Hippocampal formation (tissue), 2 donors: ENCODE measurements around the gene AP1S1.
"Not testable (repeated sequence)": the region's sequence is repeated elsewhere in the genome, so short reads cannot be mapped to it uniquely, and the experiment has no call there.

ENCODE experiments used
- DNase-seq, 2 donors: peaks; one replicate each; lab custom pipeline; 2025; lab: John Stamatoyannopoulos, UW

AP1S1 gene

GRCh38 chr7:101153969-101154692, at the start of gene AP1S1:
Gene AP1S1, plus strand, starts transcription at chr7:101154476. Its CDS starts 39 bp downstream, at chr7:101154515.
- DNase-seq = peak; percentile 85 to 89

DNA sequence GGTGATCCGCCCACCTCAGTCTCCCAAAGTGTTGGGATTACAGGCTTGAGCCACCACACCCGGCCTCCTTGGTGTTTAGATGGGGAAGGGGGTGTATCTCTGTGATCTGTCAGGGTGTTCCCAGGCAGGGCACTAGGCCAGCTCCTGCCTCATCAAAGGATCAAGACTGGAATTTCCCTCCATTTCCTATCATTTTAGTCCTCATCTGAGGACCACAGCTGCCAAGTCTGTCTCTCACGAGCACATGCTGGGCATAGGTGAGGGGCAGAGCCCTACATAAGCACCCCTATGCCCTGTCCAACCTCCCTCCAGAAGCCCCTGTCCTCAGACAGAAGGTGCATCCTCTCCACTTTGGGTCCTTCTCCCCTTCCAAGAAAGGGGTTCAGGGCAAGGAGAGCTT, 49.5 kb upstream of the AP1S1 start:
- DNase-seq = no peak

DNA sequence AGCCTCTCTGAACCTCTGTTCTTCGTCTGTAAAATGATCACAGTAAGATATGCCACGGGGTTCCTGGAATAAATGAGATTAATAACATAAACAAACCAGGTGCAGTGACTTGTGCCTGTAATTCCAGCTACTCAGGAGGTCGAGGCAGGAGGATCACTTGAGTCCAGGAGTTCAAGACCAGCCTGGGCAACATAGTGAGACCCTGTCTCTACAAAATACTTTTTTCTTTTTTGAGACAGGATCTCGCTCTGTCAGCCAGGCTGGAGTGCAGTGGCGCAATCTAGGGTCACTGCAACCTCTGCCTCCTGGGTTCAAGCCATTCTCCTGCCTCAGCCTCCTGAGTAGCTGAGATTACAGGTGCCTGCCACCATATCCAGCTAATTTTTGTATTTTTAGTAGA, 49.0 kb upstream of the AP1S1 start:
- not testable (repeated sequence) for DNase-seq

DNA sequence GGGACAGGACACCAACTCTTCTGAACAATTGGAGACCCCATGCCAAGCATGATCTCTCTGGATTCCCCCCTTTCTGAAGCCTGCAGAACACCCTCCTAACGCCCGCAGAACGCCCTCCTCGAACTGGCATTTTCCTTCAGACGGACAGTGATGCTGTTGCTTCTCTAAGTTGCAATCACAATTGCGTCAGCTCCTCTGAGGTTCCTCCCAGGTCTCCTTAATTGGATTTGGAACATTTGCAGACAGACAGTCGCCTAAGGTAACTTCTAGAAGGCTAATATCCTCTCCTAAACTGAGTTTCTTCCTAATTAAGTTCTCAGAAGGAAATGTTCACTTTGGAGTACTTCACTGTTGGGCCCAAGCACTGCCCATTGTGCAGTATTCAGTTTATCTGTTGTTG, 47.9 kb upstream of the AP1S1 start:
- DNase-seq = no peak

GRCh38 chr7:101108330-101108857, 45.9 kb upstream of the AP1S1 start:
- peak in 1 of 2 donors; percentile 10 for DNase-seq

GRCh38 chr7:101108961-101109360, 45.3 kb upstream of the AP1S1 start:
- no peak for DNase-seq

DNA sequence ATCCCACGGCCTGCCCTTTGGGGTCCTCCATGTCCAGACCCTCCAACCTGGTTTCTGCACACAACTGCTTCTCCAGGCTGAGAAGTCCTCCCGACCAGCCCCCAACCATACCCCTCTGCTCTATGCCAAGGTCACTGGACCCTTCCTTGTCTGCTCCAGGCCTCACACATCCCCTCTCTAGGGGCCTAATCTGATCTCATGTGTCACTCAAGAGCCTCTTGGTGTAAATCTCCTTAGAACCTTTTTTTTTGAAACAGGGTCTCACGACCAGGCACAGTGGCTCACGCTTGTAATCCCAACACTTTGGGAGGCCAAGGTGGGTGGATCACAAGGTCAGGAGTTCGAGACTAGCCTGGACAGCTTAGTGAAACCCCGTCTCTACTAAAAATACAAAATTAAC, 44.9 kb upstream of the AP1S1 start:
- DNase-seq = no peak

GRCh38 chr7:101111261-101111660, 43.0 kb upstream of the AP1S1 start:
- DNase-seq = no peak

DNA sequence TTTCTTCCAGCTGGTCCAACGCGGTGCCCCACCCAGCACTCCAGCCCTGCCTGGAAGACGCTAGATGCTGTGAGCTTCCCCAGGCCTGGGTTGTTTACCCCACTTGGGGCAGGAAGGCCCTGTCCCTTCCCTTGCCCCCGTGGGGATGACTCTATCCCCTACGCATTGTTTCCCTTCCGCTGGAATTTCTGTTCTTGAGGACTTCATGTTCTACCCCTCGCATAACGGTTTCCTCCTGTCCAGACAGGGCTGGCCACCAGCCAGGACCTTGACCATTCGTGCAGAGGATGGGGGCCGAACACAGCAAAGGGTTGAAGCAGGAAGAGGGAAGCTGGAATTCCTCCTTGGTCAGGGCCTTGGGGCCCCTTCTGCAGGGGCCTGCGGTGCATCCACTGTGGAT, 42.0 kb upstream of the AP1S1 start:
- DNase-seq = no peak

- not testable (repeated sequence) for DNase-seq
Observed at GRCh38 chr7:101113140-101113539, 41.1 kb upstream of the AP1S1 start.

DNA sequence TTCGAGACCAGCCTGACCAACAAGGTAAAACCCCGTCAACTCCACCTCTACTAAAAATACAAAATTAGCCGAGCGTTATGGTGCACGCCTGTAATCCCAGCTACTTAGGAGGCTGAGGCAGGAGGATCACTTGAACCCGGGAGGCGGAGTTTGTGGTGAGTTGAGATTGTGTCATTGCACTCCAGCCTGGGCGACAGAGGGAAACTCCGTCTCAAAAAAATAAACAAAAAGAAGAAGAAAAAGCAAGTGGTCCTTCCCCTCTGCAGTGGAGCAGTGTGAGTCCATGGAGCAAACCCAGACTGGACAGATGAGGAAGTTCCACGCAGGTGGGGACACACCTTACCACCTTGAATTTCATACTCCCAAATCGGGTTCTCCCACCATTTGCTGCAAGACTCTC, 40.4 kb upstream of the AP1S1 start:
- DNase-seq = no peak

DNA sequence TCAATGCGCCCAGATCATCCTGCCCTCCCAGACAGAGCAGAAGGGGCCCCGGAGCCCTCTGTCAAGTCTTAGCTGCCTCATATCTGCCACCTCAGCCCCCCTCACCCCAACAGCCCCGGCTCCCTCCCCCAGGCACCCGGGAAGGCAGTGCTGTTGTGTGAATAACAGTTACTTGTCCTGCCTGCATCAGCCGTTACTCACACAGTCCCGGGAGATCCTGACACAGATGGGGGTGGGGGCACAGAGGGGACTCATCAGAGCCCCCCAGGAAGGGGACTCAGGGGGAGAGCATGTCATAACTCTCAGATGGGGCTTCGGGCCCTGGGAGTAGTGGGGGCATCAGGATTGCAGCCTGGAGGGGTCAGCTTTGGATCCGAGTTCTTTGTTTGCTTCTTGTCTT, 39.8 kb upstream of the AP1S1 start:
- no peak for DNase-seq

GRCh38 chr7:101115215-101115614, 39.1 kb upstream of the AP1S1 start:
- no peak for DNase-seq

DNA sequence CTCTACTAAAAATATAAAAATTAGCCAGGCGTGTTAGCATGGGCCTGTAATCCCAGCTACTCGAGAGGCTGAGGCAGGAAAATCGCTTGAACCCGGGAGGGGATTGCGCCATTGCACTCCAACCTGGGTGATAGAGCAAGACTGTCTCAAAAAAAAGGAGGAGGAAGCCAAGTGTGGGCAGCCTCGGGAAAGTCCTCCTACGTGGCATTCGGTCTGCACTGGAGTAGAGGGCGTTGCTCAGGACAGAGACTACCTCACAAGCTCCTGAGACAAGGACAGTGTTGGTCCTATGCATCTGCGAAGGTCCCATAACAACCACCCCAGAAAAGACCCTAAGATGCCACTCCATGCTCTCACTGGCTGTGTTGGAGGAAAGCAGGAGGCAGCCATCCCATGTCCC, 37.4 kb upstream of the AP1S1 start:
- DNase-seq = no peak

GRCh38 chr7:101118856-101119255, 35.4 kb upstream of the AP1S1 start:
- DNase-seq = no peak

GRCh38 chr7:101119876-101120275, 34.4 kb upstream of the AP1S1 start:
- DNase-seq = no peak

DNA sequence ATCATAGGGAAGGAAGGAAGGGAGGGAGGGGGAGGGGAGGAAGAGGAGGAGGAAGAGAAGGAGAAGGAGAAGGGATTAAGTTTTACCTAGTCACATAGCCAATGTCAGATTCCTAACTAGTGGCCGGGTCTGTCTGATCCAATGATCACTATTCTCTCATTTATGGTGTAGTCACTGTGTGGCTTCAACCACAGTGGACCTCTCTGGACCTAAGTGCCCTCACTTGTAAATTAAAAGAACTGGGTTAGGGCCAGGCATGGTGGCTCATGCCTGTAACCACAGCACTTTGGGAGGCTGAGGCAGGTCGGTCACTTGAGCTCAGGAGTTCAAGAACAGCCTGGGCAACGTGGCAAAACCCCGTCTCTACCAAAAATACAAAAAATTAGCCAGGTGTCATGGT, 34.0 kb upstream of the AP1S1 start:
- DNase-seq = no peak

- not testable (repeated sequence) for DNase-seq
Observed at GRCh38 chr7:101121631-101121990, 32.7 kb upstream of the AP1S1 start.

GRCh38 chr7:101121991-101122932, 32.0 kb upstream of the AP1S1 start:
- DNase-seq = no peak

DNA sequence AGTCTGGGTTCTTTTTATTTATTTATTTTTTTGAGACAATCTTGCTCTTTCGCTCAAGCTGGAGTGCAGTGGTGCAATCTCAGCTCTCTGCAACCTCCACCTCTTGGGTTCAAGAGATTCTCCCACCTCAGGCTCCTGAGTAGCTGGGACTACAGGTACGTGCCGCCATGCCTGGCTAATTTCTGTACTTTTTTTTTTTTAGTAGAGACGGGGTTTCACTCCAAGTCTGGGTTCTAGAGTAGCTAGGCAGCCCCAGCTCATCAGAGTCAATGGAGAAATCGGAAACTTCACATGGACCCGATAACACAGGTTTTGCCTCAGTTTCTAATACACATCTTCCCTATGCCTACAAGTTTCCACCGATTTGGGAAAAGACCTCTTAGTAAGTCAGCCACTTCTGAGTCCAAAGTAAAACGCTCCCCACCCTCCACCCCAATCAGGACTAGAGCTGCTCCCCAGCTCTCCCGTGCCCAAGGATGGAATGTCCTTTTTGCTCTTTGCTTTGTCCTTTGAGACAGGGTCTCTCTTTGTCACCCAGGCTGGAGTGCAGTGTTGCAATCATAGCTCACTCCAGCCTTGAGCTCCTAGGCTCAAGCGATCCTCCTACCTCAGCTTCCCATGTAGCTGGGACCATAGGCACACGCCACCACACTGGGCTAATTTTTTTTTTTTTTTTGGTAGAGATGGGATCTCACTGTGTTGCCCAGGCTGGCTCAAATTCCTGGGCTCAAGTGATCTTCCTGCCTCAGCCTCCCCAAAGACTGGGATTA, 31.2 kb upstream of the AP1S1 start:
- no peak for DNase-seq

DNA sequence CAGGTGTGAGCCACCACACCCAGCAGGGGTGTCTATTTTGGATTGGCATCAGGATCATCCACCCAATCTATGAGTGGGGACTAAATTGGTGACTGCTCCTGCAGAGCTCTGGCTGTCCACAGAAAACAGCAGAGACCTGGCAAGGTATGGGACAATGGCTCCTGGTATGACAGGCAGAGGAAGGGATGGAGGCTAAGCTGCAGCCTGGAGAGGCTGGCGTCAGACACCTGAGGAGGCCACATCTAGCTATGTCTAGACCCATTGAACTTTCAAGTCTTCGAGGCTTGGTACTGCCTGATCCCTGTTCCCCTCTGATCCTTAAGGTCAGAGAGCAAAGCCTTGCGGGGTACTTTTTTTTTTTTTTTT, 30.6 kb upstream of the AP1S1 start:
- DNase-seq = no peak

GRCh38 chr7:101124376-101125056, 29.8 kb upstream of the AP1S1 start:
- DNase-seq = no peak
